HG03575 (cell line): ENCODE data around the gene JADE1.
A peak's percentile ranks its signal among the peaks of the same experiment; 100 is the strongest.

Source experiments
- ATAC-seq: cut with Tn5 transposase; IDR thresholded peaks from one replicate; pipeline ENCODE4 v1.9.1; 2021; ENCODE audit not compliant: unreplicated experiment, insufficient number of reproducible peaks, low FRiP score; ENCODE audit errors: extremely low read depth

Gene JADE1

DNA sequence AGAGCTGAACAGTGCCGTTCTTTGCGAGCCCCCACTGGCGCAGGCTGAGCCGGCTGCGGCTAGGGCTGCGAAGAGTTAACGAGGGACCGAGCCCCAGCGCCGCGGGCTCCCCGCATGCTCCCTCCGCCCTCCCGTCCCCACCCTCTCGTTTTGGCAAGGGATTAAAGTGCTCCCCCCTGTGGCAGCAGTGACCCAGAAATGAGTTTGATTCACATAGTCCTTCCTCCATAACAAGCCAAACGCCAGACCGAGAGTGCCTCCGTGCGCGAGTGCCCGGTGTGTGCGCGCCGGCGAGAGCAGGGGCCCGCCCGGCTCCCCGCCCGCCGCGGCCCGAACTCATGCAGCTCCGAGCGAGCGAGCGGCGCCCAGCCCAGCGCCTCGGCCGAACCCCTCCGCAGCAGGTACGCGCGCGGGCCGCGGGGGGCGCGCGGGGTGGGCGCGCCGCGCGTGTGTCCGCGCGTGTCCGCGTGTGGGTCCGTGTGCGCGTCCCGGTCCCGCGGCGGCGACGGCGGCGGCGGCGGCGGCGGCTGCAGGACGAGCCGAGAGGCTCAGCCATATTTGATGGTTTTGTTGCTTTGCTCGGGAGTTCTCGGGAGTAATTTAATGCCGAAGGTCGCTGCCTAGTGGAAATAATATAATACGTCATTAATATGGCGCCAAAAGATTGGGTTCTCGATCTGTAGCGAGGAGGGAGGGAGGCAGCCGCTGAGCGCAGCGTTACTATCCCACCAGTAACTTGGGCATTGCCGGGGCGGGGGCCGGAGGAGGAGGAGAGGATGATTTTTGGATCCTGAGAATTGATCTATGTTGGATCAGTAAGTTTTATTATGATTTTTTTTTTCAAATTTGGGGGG, at the start of gene JADE1:
JADE1 (plus strand) TSS at position 224 of the 854 bp plus-strand sequence. CDS start 22,059 bp downstream, outside the sequence.
- ATAC-seq: peak; percentile 47

DNA sequence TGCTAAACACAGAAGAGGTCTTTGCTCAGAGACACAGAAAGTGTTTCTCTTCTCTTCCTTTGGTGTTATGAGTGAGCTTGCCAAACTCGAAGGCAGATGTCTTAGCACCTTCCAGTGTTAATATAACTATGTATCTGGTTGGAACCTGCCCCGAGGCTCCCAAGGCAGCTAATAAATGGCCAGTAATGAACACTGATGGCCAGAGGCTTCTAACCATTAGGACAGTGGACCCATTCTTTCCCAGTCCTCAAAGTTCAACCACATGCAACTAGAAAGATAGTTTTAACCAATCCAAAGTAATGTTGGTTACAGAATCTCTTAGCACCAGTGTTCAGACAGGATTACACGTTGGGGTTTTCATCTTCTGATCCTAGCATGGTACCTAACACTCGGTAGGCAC, 42.7 kb upstream of the JADE1 start:
- ATAC-seq: no peak

DNA sequence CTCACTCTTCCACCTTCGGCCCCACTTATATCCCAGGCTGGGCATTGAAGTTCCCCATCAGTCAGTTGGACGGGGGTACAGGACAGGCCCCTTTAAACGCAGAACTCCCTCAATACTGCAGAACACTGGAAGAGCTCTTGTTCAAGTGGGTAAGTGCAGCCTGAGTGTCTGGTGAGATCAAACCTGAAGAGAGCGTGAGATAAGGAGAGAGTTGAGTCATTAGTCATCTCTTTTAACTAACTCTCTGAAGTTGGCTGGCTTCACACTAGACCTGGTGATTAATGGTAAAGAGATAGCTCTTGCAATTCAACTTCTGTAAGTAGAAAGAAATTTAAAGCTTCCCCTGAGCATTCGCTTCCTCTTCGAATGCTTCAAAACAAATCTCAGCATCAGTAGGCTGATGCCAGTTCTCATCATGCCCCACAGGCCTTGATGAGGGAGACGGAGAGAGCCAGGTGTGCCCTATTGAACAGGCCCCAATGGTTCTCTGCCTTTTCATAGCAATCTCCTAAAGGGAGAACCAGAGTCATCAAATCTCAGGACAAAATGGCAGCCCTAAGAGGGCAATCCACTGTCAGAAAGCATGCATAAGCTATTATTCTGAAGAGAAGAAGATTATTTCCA, 41.0 kb upstream of the JADE1 start:
- ATAC-seq: no peak

DNA sequence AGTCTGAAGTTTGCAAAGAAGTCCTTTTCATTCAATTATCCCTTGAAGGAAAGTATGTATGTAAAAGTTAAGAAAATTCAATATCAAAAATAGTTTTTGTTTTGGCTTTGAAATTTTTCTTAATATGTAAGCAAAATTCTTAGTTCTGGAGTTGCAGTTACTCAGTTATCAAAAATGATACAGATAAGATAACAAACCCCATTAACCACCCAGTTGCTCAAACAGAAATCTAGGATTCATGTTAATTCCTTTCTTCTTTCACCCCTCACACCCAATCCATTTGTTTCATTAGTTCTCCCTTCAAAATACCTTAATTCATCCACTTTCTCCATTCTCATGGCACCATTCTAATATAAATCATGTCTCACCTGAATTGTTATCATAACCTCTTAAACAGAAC, 40.5 kb upstream of the JADE1 start:
- ATAC-seq: no peak

DNA sequence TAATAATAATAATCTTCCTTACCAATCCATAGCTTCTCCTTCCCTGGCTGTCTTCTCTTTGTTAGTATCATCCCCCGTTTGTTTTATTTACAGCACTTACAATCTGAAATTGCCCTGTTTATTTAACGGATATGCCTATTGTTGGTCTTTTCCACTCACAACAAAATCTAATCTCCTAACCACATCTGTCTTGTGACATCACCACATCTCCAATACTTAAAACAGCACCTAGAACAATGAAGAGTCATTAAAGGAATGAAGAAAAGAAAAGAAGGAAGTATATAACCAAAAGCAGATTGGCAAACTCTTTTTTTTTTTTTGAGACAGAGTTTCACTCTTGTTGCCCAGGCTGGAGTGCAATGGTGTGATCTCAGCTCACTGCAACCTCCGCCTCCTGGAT, 38.7 kb upstream of the JADE1 start:
- no peak for ATAC-seq

DNA sequence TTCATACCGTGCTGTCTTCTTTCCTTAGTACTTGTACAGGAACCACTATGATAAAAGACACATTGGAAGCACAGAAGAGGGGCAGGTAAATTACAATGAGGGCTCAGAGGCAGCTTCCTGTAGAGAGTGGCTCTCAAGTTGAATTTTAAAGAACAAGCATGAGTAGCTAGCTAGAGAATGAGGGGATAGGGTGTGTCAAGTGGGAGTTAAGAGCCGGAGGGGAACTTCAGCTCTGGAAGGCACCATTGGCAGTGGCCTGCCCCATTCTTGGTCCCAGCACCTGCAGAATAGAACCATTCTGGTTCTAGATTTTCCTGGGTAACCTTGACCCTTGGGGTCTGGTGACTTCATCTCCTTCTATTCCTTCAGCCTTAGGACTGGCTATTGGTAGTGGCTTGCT, 34.0 kb upstream of the JADE1 start:
- no peak for ATAC-seq

DNA sequence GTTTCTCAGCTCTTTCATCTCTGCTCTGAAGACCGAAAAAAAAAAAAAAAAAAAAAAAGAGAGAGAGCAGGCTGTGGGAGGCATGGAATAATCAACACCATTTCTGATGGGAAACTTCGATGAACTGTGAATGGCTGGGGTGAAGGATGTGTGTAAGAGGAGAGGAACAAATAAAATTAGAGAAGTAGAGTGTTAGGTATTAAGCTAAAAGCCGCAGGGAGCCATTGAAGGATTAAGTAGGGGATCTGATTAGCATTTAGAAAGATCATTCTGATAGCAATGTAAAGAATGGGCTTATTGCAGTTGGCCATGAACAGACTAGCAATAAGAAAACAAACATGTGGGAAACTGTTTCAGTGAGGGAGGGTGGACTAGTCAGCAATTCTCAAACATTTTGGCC, 33.6 kb upstream of the JADE1 start:
- ATAC-seq: no peak

DNA sequence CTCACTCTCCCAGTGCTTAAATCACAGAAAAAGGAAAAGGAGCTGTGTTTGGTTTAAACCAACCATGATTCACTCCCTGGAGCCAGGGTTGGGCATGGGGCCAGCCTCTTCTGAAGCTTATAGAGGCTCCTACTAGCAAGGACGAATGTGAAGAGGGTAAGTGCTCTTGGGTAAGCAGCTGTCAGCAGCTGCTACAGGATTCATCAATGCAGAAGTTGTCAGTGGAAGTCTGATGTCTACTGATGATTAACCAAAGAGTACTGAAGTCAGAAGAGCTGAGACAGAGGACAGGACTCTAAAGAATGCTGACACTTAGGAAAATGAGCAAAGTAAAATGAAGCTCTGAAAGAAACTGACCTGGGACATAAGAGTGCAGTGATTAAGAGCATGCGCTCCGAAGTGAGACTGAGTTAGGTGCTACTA, 32.7 kb upstream of the JADE1 start:
- ATAC-seq: no peak

DNA sequence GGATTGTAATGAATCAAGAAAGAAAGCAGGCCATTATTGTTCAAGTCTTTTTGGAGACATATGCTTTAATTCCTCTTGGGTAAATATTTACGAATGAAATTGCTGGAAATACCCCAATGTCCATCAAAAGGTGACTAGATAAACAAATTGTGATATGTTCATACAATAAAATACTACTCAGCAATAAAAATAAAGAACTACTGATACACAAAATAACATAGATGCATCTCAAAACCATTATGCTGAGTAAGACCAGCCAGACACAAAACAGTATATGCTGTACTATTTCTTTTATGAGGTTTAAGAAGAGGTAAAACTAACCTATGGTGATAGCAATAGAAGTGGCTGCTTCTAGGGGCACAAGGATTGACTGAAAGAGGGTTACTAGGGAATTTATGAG, 28.8 kb upstream of the JADE1 start:
- ATAC-seq: no peak

DNA sequence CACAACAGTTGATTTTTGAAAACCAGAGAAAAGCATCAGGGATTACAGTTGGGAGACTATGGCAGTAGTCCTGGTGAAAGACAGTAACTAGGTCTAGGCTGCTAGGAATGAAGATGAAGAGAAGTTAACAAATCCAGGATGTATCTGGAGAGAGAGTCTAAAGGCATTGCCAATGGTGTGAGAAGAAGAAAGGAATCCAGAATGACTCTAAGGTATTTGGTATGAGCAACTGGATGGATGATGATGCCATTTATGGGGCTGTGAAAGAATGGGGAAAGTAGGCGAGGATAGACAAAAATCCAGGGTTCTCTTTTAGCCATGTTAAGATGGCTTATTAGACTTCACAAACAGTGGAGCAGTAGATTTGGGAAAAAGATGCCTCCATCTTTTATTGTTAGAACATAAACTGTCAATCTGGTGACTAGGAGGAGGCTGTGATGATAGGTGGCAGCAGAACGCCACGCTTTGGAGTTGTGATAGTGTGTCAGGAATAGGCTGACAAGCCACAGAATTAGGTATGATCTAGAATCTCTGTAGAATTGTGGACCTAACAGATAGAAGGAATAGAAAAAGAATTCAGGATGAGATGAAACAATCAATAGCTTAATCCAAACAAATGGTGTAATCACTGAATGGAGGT, 27.3 kb upstream of the JADE1 start:
- ATAC-seq: no peak

DNA sequence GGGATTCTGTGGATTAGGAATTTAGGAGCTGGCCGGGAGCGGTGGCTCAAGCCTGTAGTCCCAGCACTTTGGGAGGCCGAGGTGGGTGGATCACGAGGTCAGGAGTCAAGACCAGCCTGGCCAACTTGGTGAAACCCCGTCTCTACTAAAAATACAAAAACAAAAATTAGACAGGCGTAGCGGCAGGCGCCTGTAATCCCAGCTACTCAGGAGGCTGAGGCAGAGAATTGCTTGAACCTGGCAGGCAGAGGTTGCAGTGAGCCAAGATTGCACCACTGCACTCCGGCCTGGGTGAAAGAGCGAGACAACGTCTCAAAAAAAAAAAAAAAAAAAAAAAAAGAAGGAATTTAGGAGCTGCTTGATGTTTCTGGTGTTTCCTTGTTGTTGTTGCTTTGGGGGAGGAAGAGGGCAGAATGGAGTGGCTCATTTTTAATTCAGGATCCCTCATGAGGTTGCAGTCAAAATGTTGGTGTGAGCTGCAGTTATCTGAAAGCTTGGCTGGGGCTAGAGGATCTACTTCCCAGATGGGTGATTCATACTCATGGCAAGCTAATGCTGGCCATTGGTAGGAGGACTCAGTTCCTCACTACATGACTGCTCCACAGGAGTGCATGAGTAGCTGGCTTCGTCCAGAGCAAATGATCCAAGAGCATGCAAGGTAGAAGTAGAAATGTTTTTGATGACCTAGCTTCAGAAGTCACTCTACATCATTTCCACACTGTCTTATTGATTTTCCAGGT, 26.5 kb upstream of the JADE1 start:
- no peak for ATAC-seq

DNA sequence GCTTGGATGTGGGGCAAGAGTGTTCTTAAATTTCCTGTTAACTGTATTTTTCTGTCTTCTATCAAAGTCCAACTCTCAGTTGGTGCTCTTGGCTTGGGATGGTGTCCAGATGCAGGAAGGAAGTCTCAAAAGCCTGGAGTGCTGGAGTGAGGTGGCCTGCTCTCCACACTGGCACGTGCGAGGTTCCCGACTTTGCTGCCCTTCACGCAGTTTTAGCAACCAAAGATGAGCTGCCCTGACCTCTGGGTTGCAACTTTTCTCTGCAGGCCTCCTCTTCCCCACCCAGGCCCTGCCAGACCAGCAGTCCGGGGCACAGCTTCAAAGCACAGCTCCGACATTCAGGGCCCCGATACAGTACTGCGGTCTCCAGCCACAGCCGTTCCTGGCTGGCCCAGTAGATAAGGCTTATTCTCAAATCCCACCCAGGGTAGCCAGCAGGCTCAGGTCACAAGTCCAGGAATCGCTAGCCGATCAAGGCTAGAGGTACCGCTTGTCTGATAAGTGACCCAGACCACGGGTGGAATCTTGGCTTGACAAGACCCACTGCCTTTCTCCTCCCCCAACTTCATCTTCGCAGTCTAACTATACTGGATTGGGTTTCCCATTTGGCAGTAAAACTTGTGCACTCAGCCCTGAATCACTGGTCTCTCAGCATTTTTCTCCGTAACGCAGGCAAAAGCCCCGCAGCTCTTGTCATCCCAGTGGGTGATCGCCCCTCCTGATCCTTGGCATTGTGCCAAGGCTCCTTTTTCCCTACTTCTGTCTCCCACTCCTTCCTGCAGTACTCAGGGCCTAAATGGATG, 21.8 kb upstream of the JADE1 start:
- no peak for ATAC-seq

DNA sequence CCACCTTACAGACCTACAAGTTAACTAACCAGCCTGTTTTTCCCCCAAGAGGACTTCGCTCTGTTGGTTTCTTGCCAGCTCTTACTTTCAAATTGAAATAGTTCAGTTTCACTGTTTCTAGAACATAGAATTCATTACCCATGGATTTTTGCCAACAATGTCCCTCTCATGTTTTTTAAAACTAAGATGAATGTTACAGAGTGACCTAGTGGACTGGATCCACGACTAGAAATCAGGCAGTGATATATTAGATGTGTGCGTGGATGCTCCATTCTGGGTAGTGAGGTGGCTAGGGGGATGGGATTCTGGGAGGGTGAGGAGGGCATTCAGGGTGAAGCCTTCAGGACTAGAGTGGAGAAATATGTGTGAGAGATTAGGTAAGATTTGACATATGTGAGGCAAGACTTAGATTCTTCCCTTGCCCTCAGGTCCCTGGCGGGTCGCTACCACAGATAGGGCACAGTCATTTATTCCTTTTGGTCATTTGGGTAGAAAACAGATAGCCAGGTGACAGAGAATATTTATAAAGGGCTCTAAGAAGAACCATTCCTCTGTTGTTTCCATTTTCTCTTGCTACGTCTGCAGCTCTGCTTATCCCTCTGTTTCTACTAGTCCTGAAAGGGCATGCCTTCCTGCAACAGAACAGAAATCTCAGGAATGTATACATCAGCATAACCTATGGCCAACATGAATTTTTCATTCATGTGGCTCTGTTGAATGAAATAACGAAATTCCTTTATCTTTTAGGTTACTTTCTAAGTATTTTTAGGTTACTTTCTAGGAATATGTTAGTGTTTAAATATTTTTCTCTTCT, 15.4 kb upstream of the JADE1 start:
- ATAC-seq: no peak

DNA sequence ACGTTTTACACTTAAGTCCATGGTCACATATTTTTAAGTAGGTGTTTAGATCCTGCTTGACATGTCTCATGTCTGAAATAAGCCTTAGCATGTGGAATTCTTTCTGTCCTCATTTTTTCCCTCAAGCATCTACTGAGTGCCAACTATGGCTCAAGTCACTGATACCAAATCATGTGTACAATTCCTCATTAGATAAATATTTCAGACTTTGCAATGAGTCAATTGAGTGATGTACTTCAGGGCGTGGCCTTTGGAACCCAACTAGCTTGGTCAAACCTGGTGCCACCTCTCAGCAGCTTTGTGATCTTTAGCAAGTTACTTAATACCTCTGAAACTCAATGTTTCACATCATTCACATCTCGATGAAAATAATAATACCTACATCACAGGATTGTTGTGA, 12.6 kb upstream of the JADE1 start:
- no peak for ATAC-seq

DNA sequence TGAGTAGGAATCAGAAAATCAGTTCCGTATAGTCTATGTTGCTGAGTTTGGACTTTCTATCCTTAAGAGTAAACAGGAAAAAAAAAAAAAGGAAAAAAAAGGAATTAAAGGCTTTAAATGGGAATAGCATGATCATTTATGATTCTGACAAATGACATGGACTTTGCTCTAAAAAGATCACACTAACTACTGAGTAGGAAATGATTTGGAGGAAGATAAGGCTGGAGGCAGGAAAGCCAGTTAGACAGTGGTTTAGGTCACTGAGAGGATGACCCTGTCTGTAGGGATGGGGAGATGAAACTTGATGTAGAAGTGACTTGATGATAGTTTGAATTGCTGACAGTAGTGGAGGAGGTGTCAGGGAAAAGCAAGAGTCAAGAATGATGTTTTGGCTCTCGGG, 9.2 kb upstream of the JADE1 start:
- no peak for ATAC-seq

DNA sequence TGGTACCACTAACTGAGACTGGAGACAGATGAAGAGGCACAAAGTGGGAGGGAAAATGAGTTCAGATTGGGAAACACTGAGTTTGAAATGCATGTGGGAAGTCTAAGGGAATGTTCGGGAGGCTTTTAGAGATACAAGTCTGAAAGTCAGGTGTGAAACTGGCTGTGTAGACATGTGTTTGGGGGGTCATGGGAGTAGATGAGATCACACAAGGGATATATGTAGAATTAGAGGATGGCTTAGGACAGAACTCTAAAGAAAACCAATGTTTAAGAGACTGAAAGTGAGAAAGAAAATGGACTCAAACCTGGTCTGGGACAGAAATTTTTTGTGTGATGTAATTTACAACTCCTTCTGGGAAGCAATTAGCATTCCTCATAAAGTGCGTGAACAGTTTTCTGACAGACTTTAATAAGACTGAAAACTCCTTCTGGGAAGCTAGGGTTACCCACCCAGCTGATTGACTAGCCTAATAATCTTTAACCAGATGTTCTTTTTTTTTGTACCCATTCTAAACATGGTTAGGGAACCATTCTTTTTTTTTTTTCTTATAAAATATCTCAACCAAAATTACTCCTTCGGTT, 8.7 kb upstream of the JADE1 start:
- no peak for ATAC-seq

DNA sequence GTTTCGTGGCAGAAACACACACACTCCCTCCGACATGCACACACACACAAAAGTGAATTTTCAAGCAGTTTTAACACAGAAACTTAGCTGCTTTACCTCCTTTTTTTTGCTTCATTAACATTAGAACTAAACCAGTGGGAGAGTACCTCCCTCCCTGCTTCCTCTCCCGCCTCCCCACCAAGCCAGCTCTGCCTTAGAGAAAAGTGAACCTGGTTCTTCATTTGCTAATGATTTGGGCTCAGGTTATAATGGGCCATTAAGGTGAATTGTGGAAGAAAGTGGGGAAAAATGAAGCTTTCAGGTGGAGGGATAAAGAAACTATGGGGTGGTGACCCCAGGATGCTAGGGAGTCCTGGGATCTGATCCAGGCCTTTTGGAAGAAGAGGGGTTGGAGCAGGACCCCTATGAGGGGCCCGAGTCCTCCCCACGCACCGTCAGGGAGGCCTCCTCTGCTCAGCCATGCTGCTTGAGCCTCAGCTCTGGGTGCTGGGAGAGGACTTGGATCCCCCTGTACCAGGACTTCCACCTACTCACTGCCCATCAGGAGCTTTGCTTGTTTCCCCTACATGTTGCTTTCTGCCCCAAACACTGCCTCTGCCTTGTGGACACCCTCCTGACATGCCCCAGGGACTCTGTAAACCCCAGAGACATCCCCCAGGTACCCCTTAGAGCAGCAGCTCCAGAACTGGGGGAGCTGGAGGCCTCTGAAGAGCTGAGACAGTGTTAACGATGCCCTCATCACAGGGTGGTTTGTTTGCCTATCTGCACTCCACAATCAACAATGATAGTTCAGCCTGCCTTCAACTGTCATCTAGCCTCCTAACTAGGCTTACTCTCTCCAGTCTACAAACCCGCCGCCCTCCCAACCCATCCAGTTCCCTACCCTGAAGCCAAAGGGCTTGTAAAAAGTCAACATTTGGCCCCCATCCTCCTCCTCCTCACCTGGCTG, 6.5 kb upstream of the JADE1 start:
- ATAC-seq: no peak
